ENCODE results near the gene TNFSF15. TPM values are rescaled to one million over a fixed set of nuclear protein-coding genes. Genes with fewer than 3 reads are reported as not detected.

TNFSF15 gene
- total and polyA plus RNA-seq, 7 donors: 0.03 to 0.13 (median 0.04) TPM; not detected in 2

DNA sequence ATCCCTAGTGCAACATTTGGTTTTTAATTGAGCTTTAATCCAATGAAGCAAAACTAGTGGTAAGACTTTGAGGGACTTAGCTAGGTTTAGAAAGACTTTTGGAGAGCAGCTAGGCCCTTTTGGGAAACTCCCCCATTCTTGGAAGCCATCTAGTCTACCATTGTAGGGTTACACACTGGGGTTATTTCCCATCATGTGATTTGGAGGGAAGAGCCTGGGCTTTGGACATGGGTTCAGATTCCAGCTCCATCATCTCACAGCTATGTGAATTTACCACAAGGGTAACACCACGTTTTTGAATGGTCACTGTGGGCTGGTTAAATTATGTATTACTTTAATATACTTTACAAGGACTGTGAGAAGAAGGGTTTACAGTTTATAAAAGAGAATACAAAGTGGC is 18.3 kb upstream of the TNFSF15 start:
- H3K9me3 ChIP-seq: no peaks in the 10 kb centered on the region
- TF ChIP-seq CTCF (IDR thresholded peaks at IDR 0.05): no peak
- no peak overlapping the region for H3K27ac ChIP-seq
- ATAC-seq: no peak
- WGBS, 3 donors: 11 to 17% (median 15%) methylated on average over 1 of the region's 1 CpG
- no peak for DNase-seq
- intact Hi-C loops (cut with DNase I): no loop called here
- H3K4me3 ChIP-seq: no peak overlapping the region
- no peaks in the 10 kb centered on the region for H3K27me3 ChIP-seq (ENCODE audit: insufficient read depth in 3 of 3, low read length in 2 of 3)
- no peaks in the 10 kb centered on the region for H3K4me1 ChIP-seq
- no peaks in the 10 kb centered on the region for H3K36me3 ChIP-seq (ENCODE audit: insufficient read depth in 1 of 2, low read depth in 1 of 2)

- 86 to 93% (median 93%) methylated on average over 1 of the region's 1 CpG for WGBS, 3 donors
- intact Hi-C loops (cut with DNase I): no loop called here
- DNase-seq: no peak
- no peaks in the 10 kb centered on the region for H3K27me3 ChIP-seq (ENCODE audit: insufficient read depth in 3 of 3, low read length in 2 of 3)
- no peaks in the 10 kb centered on the region for H3K4me1 ChIP-seq
- no peak for TF ChIP-seq CTCF (IDR thresholded peaks at IDR 0.05)
- ATAC-seq: no peak
- H3K9me3 ChIP-seq: no peaks in the 10 kb centered on the region
- H3K36me3 ChIP-seq (ENCODE audit: insufficient read depth in 1 of 2, low read depth in 1 of 2): no peaks in the 10 kb centered on the region
- H3K4me3 ChIP-seq: no peak overlapping the region
- no peak overlapping the region for H3K27ac ChIP-seq
Measured at GRCh38 chr9:114823441-114823840, 17.6 kb upstream of the TNFSF15 start.

GRCh38 chr9:114822708-114823107 is 16.9 kb upstream of the TNFSF15 start:
- Histone ChIP-seq H3K36me3 (ENCODE audit: insufficient read depth in 1 of 2, low read depth in 1 of 2) (no peaks in the 10 kb centered on the region), H3K4me3 (no peak overlapping the region), H3K9me3 (no peaks in the 10 kb centered on the region), H3K4me1 (no peaks in the 10 kb centered on the region), H3K27me3 (ENCODE audit: insufficient read depth in 3 of 3, low read length in 2 of 3) (no peaks in the 10 kb centered on the region), H3K27ac (no peak overlapping the region)
- intact Hi-C loops (cut with DNase I): no loop called here
- no peak for TF ChIP-seq CTCF (IDR thresholded peaks at IDR 0.05)
- no peak for DNase-seq
- 59 to 69% (median 61%) methylated on average over 2 of the region's 2 CpGs for WGBS, 3 donors
- ATAC-seq: no peak

DNA sequence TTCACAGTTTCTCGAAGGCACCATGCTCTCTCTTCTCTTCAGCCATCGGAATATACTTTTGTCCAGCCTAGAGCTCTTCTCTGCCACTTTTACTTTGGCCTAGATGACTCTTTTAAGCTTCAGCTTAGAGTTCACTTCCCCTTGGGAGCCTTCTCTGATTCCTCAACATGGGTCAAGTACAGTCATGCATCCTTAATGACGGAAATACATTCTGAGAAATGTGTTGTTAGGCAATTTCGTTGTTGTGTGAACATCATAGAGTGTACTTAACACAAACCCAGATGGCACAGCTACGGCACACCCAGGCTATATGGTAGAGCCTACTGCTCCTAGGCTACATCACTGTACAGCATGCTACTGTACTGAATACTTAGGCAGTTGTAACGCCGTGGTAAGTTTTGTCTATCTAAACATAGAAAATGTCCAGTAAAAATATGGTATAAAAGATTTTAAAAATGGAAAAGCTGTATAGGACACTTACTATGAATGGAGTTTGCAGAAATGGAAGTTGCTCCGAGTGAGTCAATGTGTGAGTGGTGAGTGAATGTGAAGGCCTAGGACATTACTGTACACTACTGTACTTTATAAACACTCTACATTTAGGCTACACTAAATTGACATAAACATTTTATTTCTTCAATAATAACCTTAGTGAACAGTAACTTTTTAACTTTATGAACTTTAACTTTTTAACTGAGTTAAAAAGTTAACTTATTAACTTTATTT is 15.1 kb upstream of the TNFSF15 start:
- WGBS, 3 donors: 88 to 90% (median 89%) methylated on average over 8 of the region's 8 CpGs

More for the DNA sequence above, 15.1 kb upstream of the TNFSF15 start:
- H3K4me3 ChIP-seq: no peak overlapping the region
- H3K27me3 ChIP-seq (ENCODE audit: insufficient read depth in 3 of 3, low read length in 2 of 3): no peaks in the 10 kb centered on the region
- no peaks in the 10 kb centered on the region for H3K4me1 ChIP-seq
- no peaks in the 10 kb centered on the region for H3K36me3 ChIP-seq (ENCODE audit: insufficient read depth in 1 of 2, low read depth in 1 of 2)
- no peak for TF ChIP-seq CTCF (IDR thresholded peaks at IDR 0.05)
- ATAC-seq: no peak
- no peak for DNase-seq
- intact Hi-C loops (cut with DNase I): no loop called here
- no peaks in the 10 kb centered on the region for H3K9me3 ChIP-seq
- H3K27ac ChIP-seq: no peak overlapping the region
